Loucy (cell line): ENCODE data around the gene KIRREL3.

Source experiments
- H2AFZ ChIP-seq: fragments of 200-600 bp; sonication (generic); 2 replicates; pipeline ENCODE4 v1.6.0; 2016; ENCODE audit warnings: antibody characterized with exemption, mild to moderate bottlenecking, low read length, moderate library complexity
- H3F3A ChIP-seq: fragments of 200-600 bp; 2 replicates; pipeline ENCODE4 v1.6.0; 2016; ENCODE audit warnings: antibody characterized with exemption, low read depth, mild to moderate bottlenecking
- H3K27me3 ChIP-seq: fragments of 200-600 bp; sonication (generic); 2 replicates; pipeline ENCODE4 v1.6.1; 2014; ENCODE audit warnings: low read length, mild to moderate bottlenecking; ENCODE audit not compliant: insufficient read depth, poor library complexity, severe bottlenecking
- H3K36me3 ChIP-seq: fragments of 200-600 bp; sonication (generic); 2 replicates; pipeline ENCODE4 v1.6.1; 2016; ENCODE audit warnings: low read length; ENCODE audit not compliant: insufficient read depth
- H3K4me1 ChIP-seq: fragments of 200-600 bp; sonication (generic); 2 replicates; pipeline ENCODE4 v1.5.1; 2014; ENCODE audit warnings: low read length, mild to moderate bottlenecking; ENCODE audit not compliant: insufficient read depth, poor library complexity, severe bottlenecking
- H3K4me2 ChIP-seq: fragments of 200-600 bp; sonication (generic); 2 replicates; pipeline ENCODE4 v1.6.0; 2014; ENCODE audit warnings: antibody characterized with exemption, low read length, low read depth, mild to moderate bottlenecking; ENCODE audit not compliant: poor library complexity, severe bottlenecking
- H3K4me3 ChIP-seq: fragments of 200-600 bp; sonication (generic); 2 replicates; pipeline ENCODE4 v1.5.1; 2014; ENCODE audit warnings: low read length, mild to moderate bottlenecking, mixed read lengths; ENCODE audit not compliant: poor library complexity, severe bottlenecking
- H3K79me2 ChIP-seq: fragments of 200-600 bp; sonication (generic); 2 replicates; pipeline ENCODE4 v1.6.1; 2014; ENCODE audit warnings: low read length; ENCODE audit not compliant: insufficient read depth
- H3K9ac ChIP-seq: fragments of 200-600 bp; sonication (generic); 2 replicates; pipeline ENCODE4 v1.6.0; 2014; ENCODE audit warnings: mild to moderate bottlenecking, low read depth, low read length, moderate library complexity; ENCODE audit not compliant: poor library complexity, severe bottlenecking
- H3K9me2 ChIP-seq: fragments of 200-600 bp; sonication (generic); replicated peaks from 2 replicates; pipeline ENCODE4 v1.6.1; 2016; ENCODE audit warnings: low read depth, low read length, mixed read lengths
- H3K9me3 ChIP-seq: fragments of 200-600 bp; sonication (generic); 2 replicates; pipeline ENCODE4 v1.6.1; 2014; ENCODE audit warnings: mild to moderate bottlenecking, antibody characterized with exemption, low read length, low read depth; ENCODE audit not compliant: insufficient read depth
- H4K20me1 ChIP-seq: fragments of 200-600 bp; sonication (generic); 2 replicates; pipeline ENCODE4 v1.6.0; 2014; ENCODE audit warnings: antibody characterized with exemption, low read length, mild to moderate bottlenecking; ENCODE audit not compliant: insufficient read depth, poor library complexity, severe bottlenecking
- EZH2phosphoT487 ChIP-seq: fragments of 200-600 bp; IDR thresholded peaks from 2 replicates; pipeline ENCODE4 v1.6.1; 2018; ENCODE audit warnings: antibody characterized with exemption, mild to moderate bottlenecking, moderate library complexity, borderline replicate concordance
- TF ChIP-seq, protein P1 (sequence below): fragments of 200-600 bp; sonication (generic); conservative IDR thresholded peaks from 2 replicates; pipeline ENCODE4 v1.5.1; 2014; ENCODE audit warnings: mild to moderate bottlenecking, antibody characterized with exemption, low read length

The KIRREL3 gene

GRCh38 chr11:126489836-126490660, 510.5 kb downstream of the KIRREL3 start:
- TF ChIP-seq EZH2phosphoT487, result no peak
- TF ChIP-seq, protein P1, sequence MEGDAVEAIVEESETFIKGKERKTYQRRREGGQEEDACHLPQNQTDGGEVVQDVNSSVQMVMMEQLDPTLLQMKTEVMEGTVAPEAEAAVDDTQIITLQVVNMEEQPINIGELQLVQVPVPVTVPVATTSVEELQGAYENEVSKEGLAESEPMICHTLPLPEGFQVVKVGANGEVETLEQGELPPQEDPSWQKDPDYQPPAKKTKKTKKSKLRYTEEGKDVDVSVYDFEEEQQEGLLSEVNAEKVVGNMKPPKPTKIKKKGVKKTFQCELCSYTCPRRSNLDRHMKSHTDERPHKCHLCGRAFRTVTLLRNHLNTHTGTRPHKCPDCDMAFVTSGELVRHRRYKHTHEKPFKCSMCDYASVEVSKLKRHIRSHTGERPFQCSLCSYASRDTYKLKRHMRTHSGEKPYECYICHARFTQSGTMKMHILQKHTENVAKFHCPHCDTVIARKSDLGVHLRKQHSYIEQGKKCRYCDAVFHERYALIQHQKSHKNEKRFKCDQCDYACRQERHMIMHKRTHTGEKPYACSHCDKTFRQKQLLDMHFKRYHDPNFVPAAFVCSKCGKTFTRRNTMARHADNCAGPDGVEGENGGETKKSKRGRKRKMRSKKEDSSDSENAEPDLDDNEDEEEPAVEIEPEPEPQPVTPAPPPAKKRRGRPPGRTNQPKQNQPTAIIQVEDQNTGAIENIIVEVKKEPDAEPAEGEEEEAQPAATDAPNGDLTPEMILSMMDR, result no peak
- no peak overlapping the region for H3K9ac ChIP-seq
- H2AFZ ChIP-seq, result no peak overlapping the region
- no peak overlapping the region for H3K4me2 ChIP-seq
- no peaks in the 10 kb centered on the region for H3F3A ChIP-seq
- H3K36me3 ChIP-seq, result no peaks in the 10 kb centered on the region
- no peak overlapping the region for H3K4me3 ChIP-seq
- no peaks in the 10 kb centered on the region for H3K79me2 ChIP-seq
- no peaks in the 10 kb centered on the region for H3K27me3 ChIP-seq
- H3K9me2 ChIP-seq, result no peaks in the 10 kb centered on the region
- no peaks in the 10 kb centered on the region for H3K9me3 ChIP-seq
- no peaks in the 10 kb centered on the region for H3K4me1 ChIP-seq
- no peaks in the 10 kb centered on the region for H4K20me1 ChIP-seq

- TF ChIP-seq, protein P1, result no peak
- no peak for TF ChIP-seq EZH2phosphoT487
- Histone ChIP-seq H3K4me1 (peaks cover 7% of the 10 kb centered on the region), H3K9ac (no peak overlapping the region), H3K79me2 (no peaks in the 10 kb centered on the region), H3K4me2 (no peak overlapping the region), H3K36me3 (no peaks in the 10 kb centered on the region), H3K4me3 (no peak overlapping the region), H3K9me3 (no peaks in the 10 kb centered on the region), H3F3A (no peaks in the 10 kb centered on the region), H3K9me2 (no peaks in the 10 kb centered on the region), H4K20me1 (no peaks in the 10 kb centered on the region), H3K27me3 (no peaks in the 10 kb centered on the region), H2AFZ (no peak overlapping the region)
Measured at GRCh38 chr11:126488591-126489370, 511.8 kb downstream of the KIRREL3 start.

- H3K27me3 ChIP-seq, result no peaks in the 10 kb centered on the region
- no peak overlapping the region for H3K4me3 ChIP-seq
- no peaks in the 10 kb centered on the region for H4K20me1 ChIP-seq
- H3K4me1 ChIP-seq, result peaks cover 8% of the 10 kb centered on the region
- no peaks in the 10 kb centered on the region for H3K36me3 ChIP-seq
- no peaks in the 10 kb centered on the region for H3K9me3 ChIP-seq
- H3K9me2 ChIP-seq, result no peaks in the 10 kb centered on the region
- H2AFZ ChIP-seq, result no peak overlapping the region
- H3K79me2 ChIP-seq, result no peaks in the 10 kb centered on the region
- no peak for TF ChIP-seq EZH2phosphoT487
- TF ChIP-seq, protein P1, result no peak
- H3K4me2 ChIP-seq, result no peak overlapping the region
- H3K9ac ChIP-seq, result no peak overlapping the region
- no peaks in the 10 kb centered on the region for H3F3A ChIP-seq
Measured at GRCh38 chr11:126487711-126488110, 512.9 kb downstream of the KIRREL3 start.
